NCI-H2171 (cell line): ENCODE measurements around the gene CEP112.
A peak's percentile ranks its signal among the peaks of the same experiment; 100 is the strongest.

ENCODE experiments used
- DNase-seq: peaks from one replicate; lab custom pipeline; 2025; lab: John Stamatoyannopoulos, UW

CEP112 gene

GRCh38 chr17:65988451-65988850 is 203.5 kb downstream of the CEP112 start:
- DNase-seq = no peak

DNA sequence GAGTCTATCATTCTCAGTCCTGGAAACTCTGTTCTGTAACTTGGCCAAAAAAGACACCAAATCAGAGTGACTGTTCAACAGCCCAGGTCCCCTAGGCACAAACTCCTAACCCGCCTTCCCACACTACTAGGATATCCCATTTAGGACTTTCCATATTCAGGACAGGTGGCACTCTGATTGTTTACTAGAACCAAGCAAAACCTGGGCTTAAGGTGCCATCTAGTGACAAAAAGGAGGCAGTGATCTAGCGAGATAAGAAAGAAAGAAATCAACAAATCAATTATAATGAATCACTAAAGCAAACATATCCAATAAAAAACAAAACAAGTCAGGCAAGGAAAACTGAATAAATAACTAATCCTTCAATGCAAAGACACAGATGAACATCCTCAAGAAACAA is 203.9 kb downstream of the CEP112 start:
- DNase-seq = peak; percentile 26

- no peak for DNase-seq
Observed at GRCh38 chr17:65985571-65985970, 206.4 kb downstream of the CEP112 start.

GRCh38 chr17:65984299-65984698 is 207.6 kb downstream of the CEP112 start:
- DNase-seq = no peak

GRCh38 chr17:65978871-65979270 is 213.1 kb downstream of the CEP112 start:
- no peak for DNase-seq

DNA sequence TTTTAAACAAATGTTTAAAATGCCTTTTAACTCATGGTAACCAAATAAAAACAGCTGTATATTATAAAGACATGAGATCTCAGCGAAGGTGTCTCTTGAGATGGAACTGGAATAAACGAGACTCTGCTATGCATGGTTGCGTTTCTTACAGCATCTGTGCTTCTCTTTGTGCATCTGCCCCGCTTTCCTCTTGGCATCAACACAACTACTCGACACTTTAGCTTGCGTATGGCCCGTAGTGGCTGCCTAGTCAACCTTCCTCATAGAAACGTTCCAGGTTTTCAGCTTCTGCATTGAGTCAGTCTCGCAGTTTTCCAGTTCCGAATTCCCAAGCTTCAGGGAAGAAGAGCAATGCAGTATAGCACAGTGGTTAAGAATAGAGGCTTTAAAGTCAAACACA is 214.9 kb downstream of the CEP112 start:
- peak; percentile 44 for DNase-seq

DNA sequence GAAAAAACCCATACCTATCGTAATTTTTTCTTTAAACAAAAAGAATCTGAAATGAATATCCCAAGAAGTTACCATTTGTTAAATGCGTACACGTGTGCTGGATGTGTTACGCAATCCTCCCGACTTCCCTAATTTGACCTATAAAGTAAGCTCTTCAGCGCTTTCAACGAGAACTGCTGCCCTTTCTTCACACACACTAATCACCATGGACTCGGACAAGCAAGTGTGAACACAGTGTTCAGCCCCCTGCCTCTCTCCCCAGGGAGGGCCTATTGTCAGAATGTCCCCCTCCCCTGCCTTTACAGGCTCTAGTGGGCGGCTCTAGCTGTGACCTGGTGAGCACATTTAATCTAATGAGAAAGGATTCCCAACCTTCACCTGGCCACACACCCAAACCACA is 216.1 kb downstream of the CEP112 start:
- DNase-seq = no peak

- no peak for DNase-seq
Observed at GRCh38 chr17:65973237-65973636, 218.7 kb downstream of the CEP112 start.

GRCh38 chr17:65967372-65967771 is 224.6 kb downstream of the CEP112 start:
- DNase-seq = no peak

- DNase-seq = no peak
Observed at GRCh38 chr17:65966072-65966695, 225.7 kb downstream of the CEP112 start.

DNA sequence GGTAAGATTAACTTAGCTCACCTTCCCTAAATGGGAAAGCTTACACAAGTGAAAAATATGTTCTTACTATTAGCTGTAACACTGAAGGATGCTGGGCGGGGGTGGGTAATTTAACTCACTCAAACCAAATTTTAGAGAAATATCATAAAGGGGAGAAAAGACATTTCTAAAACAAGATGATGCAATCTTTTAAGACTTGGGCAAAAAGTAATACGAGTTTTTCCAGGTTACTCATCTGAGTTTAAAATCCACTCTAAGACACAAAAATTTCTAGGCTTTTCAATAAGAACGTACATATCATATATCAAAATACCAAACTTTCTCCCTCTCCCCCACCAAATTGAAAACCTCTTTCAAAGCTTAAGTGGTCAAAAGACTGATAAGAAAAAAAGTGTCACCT is 228.8 kb downstream of the CEP112 start:
- DNase-seq = no peak

- no peak for DNase-seq
Observed at GRCh38 chr17:65959630-65960029, 232.3 kb downstream of the CEP112 start.

- no peak for DNase-seq
Observed at GRCh38 chr17:65956814-65957213, 235.1 kb downstream of the CEP112 start.

DNA sequence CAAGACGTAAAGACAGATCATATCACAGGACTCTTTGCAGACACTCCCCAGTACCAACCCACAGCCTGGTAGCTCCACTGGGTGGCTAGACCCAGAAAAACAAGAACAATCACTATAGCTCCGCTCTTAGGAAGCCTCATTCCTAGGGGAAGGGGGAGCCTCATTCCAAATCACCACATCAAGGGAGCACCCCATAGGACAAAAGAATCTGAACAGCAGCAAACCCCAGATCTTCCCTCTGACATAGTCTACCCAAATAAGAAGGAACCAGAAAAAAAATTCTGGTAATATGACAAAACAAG is 237.8 kb downstream of the CEP112 start:
- no peak for DNase-seq

GRCh38 chr17:65953316-65954147 is 238.4 kb downstream of the CEP112 start:
- DNase-seq = no peak

DNA sequence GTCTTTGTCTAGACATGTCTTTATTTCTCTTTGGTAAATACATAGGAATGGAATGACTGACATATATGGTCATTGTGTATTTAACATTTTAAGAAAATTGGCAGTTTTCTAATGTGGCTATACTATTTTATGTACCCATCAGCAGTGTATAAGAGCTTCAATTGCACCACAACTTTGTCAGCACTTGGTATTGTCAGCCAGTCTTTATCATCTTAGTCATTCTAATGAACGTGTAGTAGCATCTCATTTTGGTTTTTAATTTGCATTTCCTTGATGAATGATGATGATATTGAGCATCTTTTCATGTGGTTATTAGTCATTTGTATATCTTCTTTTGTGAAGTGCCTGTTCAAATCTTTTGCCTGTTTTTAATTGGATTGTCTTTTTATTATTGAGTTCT is 239.3 kb downstream of the CEP112 start:
- no peak for DNase-seq

DNA sequence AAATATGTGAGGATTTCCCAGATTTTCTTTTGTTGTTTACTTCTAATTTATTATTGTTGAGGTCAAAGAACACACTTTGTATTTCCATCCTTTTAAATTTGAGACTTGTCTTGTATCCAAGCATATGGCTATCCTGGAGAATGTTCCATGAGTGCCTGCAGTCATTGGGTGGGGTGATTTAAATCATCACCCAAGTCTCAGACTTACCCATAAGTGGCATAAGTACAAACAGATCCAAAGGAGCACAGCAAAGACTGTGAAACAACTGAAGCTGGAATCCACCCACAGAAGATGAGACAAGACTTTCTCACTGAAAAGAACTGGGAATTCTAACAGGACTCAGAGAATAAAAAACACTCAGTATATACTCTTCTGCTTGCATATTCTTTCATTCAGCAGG is 239.9 kb downstream of the CEP112 start:
- DNase-seq = no peak

- no peak for DNase-seq
Observed at GRCh38 chr17:65947831-65948230, 244.1 kb downstream of the CEP112 start.

- DNase-seq = no peak
Observed at GRCh38 chr17:65942592-65942991, 249.3 kb downstream of the CEP112 start.

GRCh38 chr17:65941356-65941899 is 250.5 kb downstream of the CEP112 start:
- DNase-seq = no peak

- DNase-seq = no peak
Observed at GRCh38 chr17:65936013-65936412, 255.9 kb downstream of the CEP112 start.

DNA sequence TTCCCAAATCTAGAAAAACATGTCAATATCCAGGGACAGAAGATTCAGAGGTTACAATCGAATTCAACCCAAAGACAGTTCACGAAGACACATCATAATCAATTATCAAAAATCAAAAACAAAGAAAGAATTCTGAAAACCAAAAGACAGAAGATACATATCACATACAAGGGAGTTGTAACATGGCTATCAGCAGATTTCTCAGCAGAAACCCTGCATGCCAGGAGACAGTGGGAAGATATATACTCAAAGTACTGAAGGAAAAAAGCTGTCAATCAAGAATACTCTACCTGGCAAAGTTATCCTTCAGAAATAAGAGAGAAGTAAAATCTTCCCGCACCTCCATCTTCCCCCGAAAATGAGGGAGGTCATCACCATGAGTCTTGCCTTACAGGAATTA is 258.6 kb downstream of the CEP112 start:
- no peak for DNase-seq
